ENCODE measurements around the gene KPNA6.
A peak's percentile ranks its signal among the peaks of the same experiment; 100 is the strongest.

The KPNA6 gene

GRCh38 chr1:32215629-32216480 is 108.0 kb downstream of the KPNA6 start:
- DNase-seq = peak in 36 of 56 donors; percentile 4 to 62 (median 31)

- no peak for DNase-seq
Measured at GRCh38 chr1:32216566-32216965, 108.7 kb downstream of the KPNA6 start.

- no peak for DNase-seq
Measured at GRCh38 chr1:32219022-32219421, 111.2 kb downstream of the KPNA6 start.

GRCh38 chr1:32220746-32221580 is 113.1 kb downstream of the KPNA6 start:
- no peak for DNase-seq

- no peak for DNase-seq
Measured at GRCh38 chr1:32221581-32221979, 113.7 kb downstream of the KPNA6 start.

- DNase-seq = peak; percentile 20 to 95 (median 84)
Measured at GRCh38 chr1:32221980-32222755, 114.3 kb downstream of the KPNA6 start, which contains the start of the genes EIF3I and TMEM234. EIF3I (plus strand) TSS chr1:32222407; CDS start chr1:32222442, 35 bp downstream. TMEM234 (minus strand) TSS chr1:32222353; CDS start chr1:32222322, 31 bp downstream.

- no peak for DNase-seq
Measured at GRCh38 chr1:32223683-32224082, 115.8 kb downstream of the KPNA6 start.

- DNase-seq = no peak
Measured at GRCh38 chr1:32224285-32224684, 116.4 kb downstream of the KPNA6 start.

All from amygdala (tissue), 56 donors.